SK-N-SH (cell line): ENCODE data around the gene SHCBP1L. TPM values are rescaled to one million over a fixed set of nuclear protein-coding genes. Genes with fewer than 3 reads are reported as not detected.

ENCODE experiments used
- CTCF ChIA-PET: fragments of 300-600, 350-600 bp; formaldehyde crosslinking; extraction: SDS; loops from one replicate; lab custom pipeline; 2021; lab: Yijun Ruan, JAX
- POLR2A ChIA-PET: fragments of 350-600 bp; sonication (Branson Sonifier 250); formaldehyde crosslinking; extraction: SDS; loops from one replicate; lab custom pipeline; 2020; ENCODE audit warnings: antibody characterized with exemption, inconsistent platforms; lab: Yijun Ruan, JAX
- DNase-seq: peaks from one replicate; pipeline ENCODE4 v3.0.0; 2012
- H2AFZ ChIP-seq: fragments of 200-600 bp; sonication (generic); 2 replicates; pipeline ENCODE4 v1.8.1; 2016; ENCODE audit warnings: antibody characterized with exemption, mild to moderate bottlenecking, low read depth
- H3F3A ChIP-seq: fragments of 200-600 bp; sonication (generic); replicated peaks from 2 replicates; pipeline ENCODE3; 2016; ENCODE audit warnings: antibody characterized with exemption, mild to moderate bottlenecking; ENCODE audit not compliant: insufficient read depth
- H3K27ac ChIP-seq, 2 experiments: fragments of 200-500 bp in 1 of 2; fragments of 200-600 bp in 1 of 2; sonication (Bioruptor generic) in 1 of 2; sonication (generic), shearing (Covaris generic) in 1 of 2; 2 replicates each; pipeline versions ENCODE4 v1.5.1 to v1.6.1; 2014 to 2016; ENCODE audit warnings: low read depth in 2 of 2, inconsistent platforms in 1 of 2, low read length in 1 of 2, mild to moderate bottlenecking in 1 of 2, mixed read lengths in 1 of 2
- H3K27me3 ChIP-seq: fragments of 200-600 bp; sonication (generic), shearing (Covaris generic); 2 replicates; pipeline ENCODE4 v1.6.1; 2016; ENCODE audit warnings: mixed run types; ENCODE audit not compliant: insufficient read depth
- H3K36me3 ChIP-seq, 2 experiments: fragments of 200-500 bp in 1 of 2; fragments of 200-600 bp in 1 of 2; sonication (Bioruptor generic) in 1 of 2; sonication (generic) in 1 of 2; replicated peaks in 1 of 2; 2 replicates each; pipeline versions ENCODE3 to v1.5.1; 2014 to 2016; ENCODE audit warnings: low read length in 1 of 2, mild to moderate bottlenecking in 1 of 2; ENCODE audit not compliant: insufficient read depth in 2 of 2, control insufficient read depth in 1 of 2
- H3K4me1 ChIP-seq, 2 experiments: fragments of 200-500 bp in 1 of 2; fragments of 200-600 bp in 1 of 2; sonication (Bioruptor generic) in 1 of 2; sonication (generic), shearing (Covaris generic) in 1 of 2; 2 replicates each; pipeline versions ENCODE4 v1.5.1 to v1.6.1; 2014 to 2016; ENCODE audit warnings: low read depth in 1 of 2, low read length in 1 of 2, mixed run types in 1 of 2; ENCODE audit not compliant: insufficient read depth in 2 of 2, control insufficient read depth in 1 of 2
- H3K4me2 ChIP-seq: fragments of 200-600 bp; sonication (generic), shearing (Covaris generic); 2 replicates; pipeline ENCODE4 v1.6.1; 2017; ENCODE audit warnings: mixed run types
- H3K4me3 ChIP-seq, 2 experiments: fragments of 200-500 bp in 1 of 2; fragments of 200-600 bp in 1 of 2; sonication (Bioruptor generic) in 1 of 2; sonication (generic), shearing (Covaris generic) in 1 of 2; 2 replicates each; pipeline versions ENCODE4 v1.5.1 to v1.8.1; 2014 to 2016; ENCODE audit warnings: low read depth in 2 of 2, inconsistent platforms in 1 of 2, low read length in 1 of 2, mild to moderate bottlenecking in 1 of 2, mixed read lengths in 1 of 2, moderate library complexity in 1 of 2
- H3K79me2 ChIP-seq: fragments of 200-600 bp; sonication (generic); 2 replicates; pipeline ENCODE4 v1.8.1; 2017; ENCODE audit warnings: mild to moderate bottlenecking; ENCODE audit not compliant: insufficient read depth
- H3K9ac ChIP-seq: fragments of 200-600 bp; sonication (generic); 2 replicates; pipeline ENCODE4 v1.6.1; 2017; ENCODE audit warnings: mixed run types
- H3K9me2 ChIP-seq: fragments of 200-600 bp; sonication (generic); 2 replicates; pipeline ENCODE4 v1.6.1; 2017; ENCODE audit warnings: mixed run types
- H3K9me3 ChIP-seq: fragments of 200-600 bp; sonication (generic); 2 replicates; pipeline ENCODE4 v1.6.1; 2017; ENCODE audit warnings: mixed run types, mild to moderate bottlenecking, moderate library complexity
- H4K20me1 ChIP-seq: fragments of 200-600 bp; sonication (generic); 2 replicates; pipeline ENCODE4 v1.6.1; 2017; ENCODE audit warnings: mild to moderate bottlenecking, mixed run types; ENCODE audit not compliant: insufficient read depth
- CHD2 ChIP-seq: fragments of 150-350 bp; IDR thresholded peaks from 2 replicates; pipeline ENCODE4 v1.6.1; 2018; ENCODE audit warnings: low read length; ENCODE audit not compliant: partially characterized antibody
- ELF1 ChIP-seq: IDR thresholded peaks from 2 replicates; pipeline ENCODE4 v1.4.0; 2012
- EP300 ChIP-seq, 2 experiments: IDR thresholded peaks; 2 replicates each; pipeline versions ENCODE4 v1.4.0 to v1.6.1; 2012; ENCODE audit warnings: borderline replicate concordance in 1 of 2, low read depth in 1 of 2, low read length in 1 of 2
- EZH2phosphoT487 ChIP-seq: fragments of 200-600 bp; sonication (generic); IDR thresholded peaks from 2 replicates; pipeline ENCODE4 v1.6.1; 2017; ENCODE audit warnings: low read depth, mixed run types, mild to moderate bottlenecking, antibody characterized with exemption, moderate library complexity, borderline replicate concordance
- FOSL2 ChIP-seq: IDR thresholded peaks from 2 replicates; pipeline ENCODE4 v1.4.0; 2012; ENCODE audit warnings: low read depth, mild to moderate bottlenecking, moderate library complexity, borderline replicate concordance
- FOXJ3 ChIP-seq: sonication (generic); formaldehyde crosslinking; IDR thresholded peaks from 2 replicates; pipeline ENCODE4 v1.5.1; 2020; ENCODE audit warnings: mild to moderate bottlenecking, missing genetic modification reagents
- MEF2A ChIP-seq: IDR thresholded peaks from 2 replicates; pipeline ENCODE4 v1.4.0; 2012; ENCODE audit warnings: low read depth, borderline replicate concordance
- MXI1 ChIP-seq: IDR thresholded peaks from 2 replicates; pipeline ENCODE4 v1.6.1; 2012; ENCODE audit warnings: mild to moderate bottlenecking, low read depth, low read length, improper control_type of control experiment
- POLR2AphosphoS5 ChIP-seq: IDR thresholded peaks from 2 replicates; pipeline ENCODE4 v1.6.1; 2012; ENCODE audit warnings: low read depth, low read length
- RAD21 ChIP-seq: IDR thresholded peaks from 2 replicates; pipeline ENCODE4 v1.6.1; 2012; ENCODE audit warnings: mild to moderate bottlenecking, low read length
- RCOR1 ChIP-seq: fragments of 150-350 bp; IDR thresholded peaks from 2 replicates; pipeline ENCODE4 v1.6.1; 2017; ENCODE audit warnings: antibody characterized with exemption, low read length
- RFX5 ChIP-seq: IDR thresholded peaks from 2 replicates; pipeline ENCODE4 v1.6.1; 2012; ENCODE audit warnings: mild to moderate bottlenecking, improper control_type of control experiment, low read length
- SIN3A ChIP-seq: IDR thresholded peaks from 2 replicates; pipeline ENCODE4 v1.6.1; 2012; ENCODE audit warnings: low read depth, mild to moderate bottlenecking, low read length, moderate library complexity, borderline replicate concordance
- SMC3 ChIP-seq: IDR thresholded peaks from 2 replicates; pipeline ENCODE4 v1.6.1; 2012; ENCODE audit warnings: low read depth, low read length, improper control_type of control experiment
- TCF12 ChIP-seq: IDR thresholded peaks from 2 replicates; pipeline ENCODE4 v1.4.0; 2012
- USF2 ChIP-seq: fragments of 150-350 bp; IDR thresholded peaks from 2 replicates; pipeline ENCODE4 v1.6.1; 2017; ENCODE audit warnings: antibody characterized with exemption, low read length, low read depth, borderline replicate concordance
- ZBTB33 ChIP-seq: IDR thresholded peaks from 2 replicates; pipeline ENCODE4 v1.4.0; 2012; ENCODE audit warnings: low read depth, borderline replicate concordance
- WGBS: methylation state at CpG from one replicate; pipeline ENCODE4 v1.1.6; 2017; ENCODE audit warnings: low lambda C conversion rate; 5-methylcytosine and 5-hydroxymethylcytosine counted together
- polyA plus RNA-seq, 3 experiments: library from polyadenylated mRNA; depleted of rRNA; stranded (reverse); fragments of >200 nt; gene quantifications; 2 replicates each; pipeline ENCODE4 v1.2.3, GENCODE V29; 2012

SHCBP1L gene
- polyA plus RNA-seq, 1 of the 3 experiments (the other 2 are of a cell fraction) = not detected

- ChIA-PET POLR2A (no interaction called here), CTCF (interaction anchor here (3.7 kb wide), 1 partner anchor 15 kb away, joined by 10 read pairs; no protein-coding TSS in a partner anchor)
- no peak overlapping the region for H3K9ac ChIP-seq
- H3K4me2 ChIP-seq = no peak overlapping the region
- no peak overlapping the region for H3K4me3 ChIP-seq
- no peaks in the 10 kb centered on the region for H3K4me1 ChIP-seq
- H3K9me2 ChIP-seq = no peaks in the 10 kb centered on the region
- H3K79me2 ChIP-seq = no peaks in the 10 kb centered on the region
- no peak overlapping the region for H3K27ac ChIP-seq
- H4K20me1 ChIP-seq = no peaks in the 10 kb centered on the region
- no peaks in the 10 kb centered on the region for H3K9me3 ChIP-seq
- H3K27me3 ChIP-seq = no peaks in the 10 kb centered on the region
- no peak for DNase-seq
- no peaks in the 10 kb centered on the region for H3F3A ChIP-seq
- WGBS = 85% methylated on average over 2 of the region's 2 CpGs
- TF ChIP-seq MEF2A (no peak), RAD21 (no peak), SIN3A (no peak)
- no peak overlapping the region for H2AFZ ChIP-seq
- H3K36me3 ChIP-seq = no peaks in the 10 kb centered on the region
Measured at GRCh38 chr1:182977480-182977879, 24.5 kb upstream of the SHCBP1L start.

GRCh38 chr1:182974506-182975191 lies 21.7 kb upstream of the SHCBP1L start:
- CTCF ChIA-PET = interaction anchor here (1.0 to 1.7 kb wide), 3 partner anchors 12 to 306 kb away, joined by 3 to 7 read pairs (median 3); no protein-coding TSS in a partner anchor

GRCh38 chr1:182972829-182973228 lies 19.9 kb upstream of the SHCBP1L start:
- WGBS = 93% methylated on average over 6 of the region's 6 CpGs
- Histone ChIP-seq H4K20me1 (no peaks in the 10 kb centered on the region), H3K27ac (no peak overlapping the region), H3K9me3 (no peaks in the 10 kb centered on the region), H3K27me3 (no peaks in the 10 kb centered on the region), H3K4me1 (no peaks in the 10 kb centered on the region), H3K79me2 (no peaks in the 10 kb centered on the region), H2AFZ (no peak overlapping the region), H3K36me3 (no peaks in the 10 kb centered on the region), H3K4me3 (no peak overlapping the region), H3K4me2 (no peak overlapping the region), H3K9ac (no peak overlapping the region), H3F3A (no peaks in the 10 kb centered on the region), H3K9me2 (no peaks in the 10 kb centered on the region)
- CTCF ChIA-PET = interaction anchor here (1.0 kb wide), 1 partner anchor 10 kb away, joined by 4 read pairs; no protein-coding TSS in a partner anchor
- POLR2A ChIA-PET = no interaction called here
- no peak for DNase-seq
- TF ChIP-seq SIN3A = no peak
- no peak for TF ChIP-seq CHD2
- no peak for TF ChIP-seq USF2
- no peak for TF ChIP-seq ZBTB33
- no peak for TF ChIP-seq EP300 (IDR thresholded peaks at IDR 0.05; ENCODE audit: borderline replicate concordance in 1 of 2, low read depth in 1 of 2, low read length in 1 of 2)
- no peak for TF ChIP-seq EZH2phosphoT487

More at GRCh38 chr1:182974506-182975191, 21.7 kb upstream of the SHCBP1L start:
- H3K79me2 ChIP-seq = no peaks in the 10 kb centered on the region
- H2AFZ ChIP-seq = no peak overlapping the region
- no peaks in the 10 kb centered on the region for H4K20me1 ChIP-seq
- no peak for TF ChIP-seq FOXJ3 (CRISPR knock-in tag)
- no peak for TF ChIP-seq MXI1
- no peak for TF ChIP-seq FOSL2
- TF ChIP-seq MEF2A = no peak
- TF ChIP-seq RCOR1 = no peak
- no peak for TF ChIP-seq SMC3
- TF ChIP-seq SIN3A = no peak
- no peak for TF ChIP-seq EZH2phosphoT487
- no peak for TF ChIP-seq RAD21
- no peak for TF ChIP-seq RFX5
- TF ChIP-seq ELF1 = no peak
- TF ChIP-seq POLR2AphosphoS5 = no peak
- TF ChIP-seq TCF12 = no peak
- no peaks in the 10 kb centered on the region for H3F3A ChIP-seq
- no peaks in the 10 kb centered on the region for H3K27me3 ChIP-seq
- no peak overlapping the region for H3K4me2 ChIP-seq
- no peak overlapping the region for H3K4me3 ChIP-seq
- H3K9ac ChIP-seq = no peak overlapping the region
- H3K36me3 ChIP-seq = no peaks in the 10 kb centered on the region
- H3K27ac ChIP-seq = no peak overlapping the region
- 90% methylated on average over 2 of the region's 2 CpGs for WGBS
- no peaks in the 10 kb centered on the region for H3K9me2 ChIP-seq
- no peaks in the 10 kb centered on the region for H3K9me3 ChIP-seq
- POLR2A ChIA-PET = no interaction called here
- DNase-seq = no peak
- no peaks in the 10 kb centered on the region for H3K4me1 ChIP-seq
